Suprapubic skin (tissue), 4 donors: Measurements from ENCODE around the gene CNTN3.

Experiments used
- POLR2A ChIP-seq, 2 donors: fragments of 450-650 bp; IDR thresholded peaks; one replicate each; pipeline ENCODE4 v1.6.1; 2017; ENCODE audit warnings: antibody characterized with exemption in 2 of 2, mild to moderate bottlenecking in 2 of 2, moderate library complexity in 2 of 2
- POLR2AphosphoS5 ChIP-seq, 3 donors: sonication (generic); formaldehyde crosslinking; IDR thresholded peaks; one replicate each; pipeline ENCODE4 v1.6.1; 2017; ENCODE audit warnings: antibody characterized with exemption in 3 of 3
- TF ChIP-seq, protein P1 (sequence below), 2 donors: fragments of 200-600 bp in 1 of 2; fragments of 450-650 bp in 1 of 2; sonication (generic) in 1 of 2; IDR thresholded peaks; one replicate each; pipeline ENCODE4 v1.5.1; 2016 to 2019; ENCODE audit warnings: antibody characterized with exemption in 2 of 2, mild to moderate bottlenecking in 1 of 2, moderate library complexity in 1 of 2

DNA sequence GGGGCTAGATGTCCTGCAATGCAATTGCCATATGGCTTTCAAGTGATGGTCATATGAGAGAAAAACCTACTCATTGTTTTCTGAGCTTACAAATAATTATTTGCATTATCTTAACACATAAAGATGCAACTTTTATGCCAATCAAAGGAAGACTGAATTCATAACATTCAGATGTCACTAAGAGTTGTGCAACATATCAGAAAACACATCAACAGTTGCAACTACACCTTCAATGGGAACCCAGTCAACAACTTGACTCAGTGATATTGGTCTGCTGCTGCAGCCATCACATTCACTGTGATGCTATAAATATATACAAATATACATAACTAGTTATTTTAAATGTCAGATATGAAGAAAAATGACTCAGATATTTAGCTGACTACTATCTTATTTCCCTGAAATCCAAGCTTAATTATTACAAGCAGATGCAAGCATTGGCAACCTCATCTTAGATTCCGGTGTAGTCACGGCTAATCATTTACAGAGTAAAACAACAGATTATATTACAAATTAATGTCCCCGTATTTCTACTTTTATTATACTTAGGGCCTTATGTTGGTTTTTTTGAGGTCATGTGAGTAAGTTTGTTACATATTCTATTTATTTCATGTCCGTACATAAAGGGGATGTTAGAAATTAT, 23.7 kb downstream of the CNTN3 start:
- TF ChIP-seq POLR2A (IDR thresholded peaks at IDR 0.05) (no peak), POLR2AphosphoS5 (IDR thresholded peaks at IDR 0.05) (no peak)
- TF ChIP-seq, protein P1, sequence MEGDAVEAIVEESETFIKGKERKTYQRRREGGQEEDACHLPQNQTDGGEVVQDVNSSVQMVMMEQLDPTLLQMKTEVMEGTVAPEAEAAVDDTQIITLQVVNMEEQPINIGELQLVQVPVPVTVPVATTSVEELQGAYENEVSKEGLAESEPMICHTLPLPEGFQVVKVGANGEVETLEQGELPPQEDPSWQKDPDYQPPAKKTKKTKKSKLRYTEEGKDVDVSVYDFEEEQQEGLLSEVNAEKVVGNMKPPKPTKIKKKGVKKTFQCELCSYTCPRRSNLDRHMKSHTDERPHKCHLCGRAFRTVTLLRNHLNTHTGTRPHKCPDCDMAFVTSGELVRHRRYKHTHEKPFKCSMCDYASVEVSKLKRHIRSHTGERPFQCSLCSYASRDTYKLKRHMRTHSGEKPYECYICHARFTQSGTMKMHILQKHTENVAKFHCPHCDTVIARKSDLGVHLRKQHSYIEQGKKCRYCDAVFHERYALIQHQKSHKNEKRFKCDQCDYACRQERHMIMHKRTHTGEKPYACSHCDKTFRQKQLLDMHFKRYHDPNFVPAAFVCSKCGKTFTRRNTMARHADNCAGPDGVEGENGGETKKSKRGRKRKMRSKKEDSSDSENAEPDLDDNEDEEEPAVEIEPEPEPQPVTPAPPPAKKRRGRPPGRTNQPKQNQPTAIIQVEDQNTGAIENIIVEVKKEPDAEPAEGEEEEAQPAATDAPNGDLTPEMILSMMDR (IDR thresholded peaks at IDR 0.05), result no peak
